ENCODE results near the gene NSUN7. TPM values are rescaled to one million over a fixed set of nuclear protein-coding genes. Genes with fewer than 3 reads are reported as not detected.
"Not testable (repeated sequence)": the region's sequence is repeated elsewhere in the genome, so short reads cannot be mapped to it uniquely, and the experiment has no call there.

NSUN7 gene
- total and polyA plus RNA-seq, 4 donors: 0.21 to 4.5 (median 1.3) TPM

DNA sequence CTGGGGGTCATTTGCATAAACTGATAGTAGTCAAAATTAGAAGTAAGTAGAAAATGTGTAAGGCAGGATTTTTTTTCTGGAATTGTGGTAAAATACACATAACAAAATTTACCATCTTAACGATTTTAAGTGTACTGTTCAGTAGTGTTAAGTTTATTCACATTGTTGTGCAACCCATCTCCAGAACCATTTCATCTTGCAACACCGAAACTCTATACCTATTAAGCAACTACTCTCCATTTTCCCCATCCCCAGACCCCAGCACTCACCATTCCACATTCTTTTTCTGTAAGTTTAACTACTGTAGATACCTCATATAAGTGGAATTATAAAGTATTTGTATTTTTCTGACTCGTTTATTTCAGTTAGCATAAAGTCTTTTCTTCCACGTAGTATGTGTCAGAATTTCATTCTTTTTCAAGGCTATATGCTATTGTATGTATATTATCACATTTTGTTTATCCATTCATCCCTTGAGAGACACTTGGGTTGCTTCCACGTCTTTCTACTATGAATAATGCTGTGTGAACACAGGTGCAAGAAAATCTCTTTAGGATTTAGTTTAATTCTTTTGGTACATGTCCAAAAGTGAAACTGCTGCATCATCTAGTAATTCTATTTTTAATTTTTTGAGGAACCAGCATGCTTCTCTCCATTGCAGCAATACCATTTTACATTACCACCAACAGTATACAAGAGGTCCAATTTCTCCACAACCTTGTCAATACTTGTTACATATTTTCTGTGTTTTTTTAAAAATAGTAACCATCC lies 39.1 kb upstream of the NSUN7 start:
- Histone ChIP-seq H3K9ac (ENCODE audit: low read depth in 1 of 2, low read length in 2 of 2) (no peak overlapping the region), H3K4me3 (ENCODE audit: low read depth in 1 of 3, low read length in 3 of 3) (no peak overlapping the region), H3K36me3 (ENCODE audit: control insufficient read depth in 4 of 4, insufficient read depth in 3 of 4, low read depth in 1 of 4, low read length in 3 of 4) (no peaks in the 10 kb centered on the region), H3K9me3 (ENCODE audit: control insufficient read depth in 4 of 4, low read length in 3 of 4) (no peaks in the 10 kb centered on the region), H3K27ac (ENCODE audit: low read depth in 1 of 2, low read length in 2 of 2) (no peak overlapping the region), H3K4me1 (ENCODE audit: control insufficient read depth in 4 of 4, insufficient read depth in 4 of 4, low read length in 3 of 4) (peaks cover 0 to 3% (median 0%) of the 10 kb centered on the region in 4 donors), H3K27me3 (ENCODE audit: control insufficient read depth in 4 of 4, insufficient read depth in 4 of 4, low read length in 3 of 4) (no peaks in the 10 kb centered on the region)
- WGBS: 55% methylated on average over 5 of the region's 5 CpGs
- no peak for DNase-seq (ENCODE audit: low spot score)
- TF ChIP-seq RAD21 (IDR thresholded peaks at IDR 0.05) (peak in 1 of 2 donors; percentile 4), YY1 (IDR thresholded peaks at IDR 0.05) (peak; percentile 39), SP1 (IDR thresholded peaks at IDR 0.05) (no peak)

DNA sequence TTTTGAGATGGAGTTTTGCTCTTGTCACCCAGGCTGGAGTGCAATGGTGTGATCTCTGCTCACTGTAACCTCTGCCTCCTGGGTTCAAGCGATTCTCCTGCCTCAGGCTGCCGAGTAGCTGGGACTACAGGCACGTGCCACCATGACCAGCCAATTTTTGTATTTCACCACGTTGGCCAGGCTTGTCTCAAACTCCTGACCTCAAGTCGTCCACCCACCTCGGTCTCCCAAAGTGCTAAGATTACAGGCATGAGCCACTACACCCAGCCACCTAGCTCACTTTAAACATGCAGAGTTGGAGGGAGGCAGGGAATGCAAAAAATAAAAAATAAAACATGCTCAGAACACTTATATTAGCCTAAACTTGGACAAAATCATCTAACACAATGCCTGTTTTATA lies 36.8 kb upstream of the NSUN7 start:
- not testable (repeated sequence) for H3K9ac ChIP-seq (ENCODE audit: low read depth in 1 of 2, low read length in 2 of 2); DNase-seq (ENCODE audit: low spot score); H3K27me3 ChIP-seq (ENCODE audit: control insufficient read depth in 4 of 4, insufficient read depth in 4 of 4, low read length in 3 of 4); H3K9me3 ChIP-seq (ENCODE audit: control insufficient read depth in 4 of 4, low read length in 3 of 4); H3K36me3 ChIP-seq (ENCODE audit: control insufficient read depth in 4 of 4, insufficient read depth in 3 of 4, low read depth in 1 of 4, low read length in 3 of 4); H3K4me3 ChIP-seq (ENCODE audit: low read depth in 1 of 3, low read length in 3 of 3); H3K27ac ChIP-seq (ENCODE audit: low read depth in 1 of 2, low read length in 2 of 2); H3K4me1 ChIP-seq (ENCODE audit: control insufficient read depth in 4 of 4, insufficient read depth in 4 of 4, low read length in 3 of 4)
- 73% methylated on average over 6 of the region's 6 CpGs for WGBS
- TF ChIP-seq RXRA (IDR thresholded peaks at IDR 0.05): peak in 1 of 2 donors; percentile 10

DNA sequence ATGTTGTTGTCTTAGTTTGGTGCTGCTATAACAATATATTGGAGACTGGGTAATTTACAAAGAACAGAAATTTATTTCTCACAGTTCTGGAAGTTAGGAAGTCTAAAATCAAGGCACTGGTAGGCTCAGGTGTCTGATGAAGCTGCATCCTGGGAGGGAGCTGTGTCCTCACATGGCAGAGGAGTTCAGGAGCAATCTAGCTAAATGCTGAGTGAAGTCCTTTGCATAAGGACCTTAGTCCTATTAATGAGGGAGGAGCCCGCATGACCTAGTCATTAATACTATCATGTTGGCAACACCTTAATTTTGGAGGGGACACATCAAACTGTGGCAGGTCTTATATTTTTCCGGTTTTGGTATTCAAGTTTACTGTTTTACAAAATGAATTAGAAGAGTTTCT lies 36.0 kb upstream of the NSUN7 start:
- Histone ChIP-seq H3K4me3 (ENCODE audit: low read depth in 1 of 3, low read length in 3 of 3) (no peak overlapping the region), H3K36me3 (ENCODE audit: control insufficient read depth in 4 of 4, insufficient read depth in 3 of 4, low read depth in 1 of 4, low read length in 3 of 4) (no peaks in the 10 kb centered on the region), H3K27me3 (ENCODE audit: control insufficient read depth in 4 of 4, insufficient read depth in 4 of 4, low read length in 3 of 4) (no peaks in the 10 kb centered on the region), H3K9ac (ENCODE audit: low read depth in 1 of 2, low read length in 2 of 2) (no peak overlapping the region), H3K27ac (ENCODE audit: low read depth in 1 of 2, low read length in 2 of 2) (no peak overlapping the region), H3K9me3 (ENCODE audit: control insufficient read depth in 4 of 4, low read length in 3 of 4) (no peaks in the 10 kb centered on the region), H3K4me1 (ENCODE audit: control insufficient read depth in 4 of 4, insufficient read depth in 4 of 4, low read length in 3 of 4) (peaks cover 2 to 6% (median 4%) of the 10 kb centered on the region in 4 donors)
- no peak for DNase-seq (ENCODE audit: low spot score)
- TF ChIP-seq, protein P1, sequence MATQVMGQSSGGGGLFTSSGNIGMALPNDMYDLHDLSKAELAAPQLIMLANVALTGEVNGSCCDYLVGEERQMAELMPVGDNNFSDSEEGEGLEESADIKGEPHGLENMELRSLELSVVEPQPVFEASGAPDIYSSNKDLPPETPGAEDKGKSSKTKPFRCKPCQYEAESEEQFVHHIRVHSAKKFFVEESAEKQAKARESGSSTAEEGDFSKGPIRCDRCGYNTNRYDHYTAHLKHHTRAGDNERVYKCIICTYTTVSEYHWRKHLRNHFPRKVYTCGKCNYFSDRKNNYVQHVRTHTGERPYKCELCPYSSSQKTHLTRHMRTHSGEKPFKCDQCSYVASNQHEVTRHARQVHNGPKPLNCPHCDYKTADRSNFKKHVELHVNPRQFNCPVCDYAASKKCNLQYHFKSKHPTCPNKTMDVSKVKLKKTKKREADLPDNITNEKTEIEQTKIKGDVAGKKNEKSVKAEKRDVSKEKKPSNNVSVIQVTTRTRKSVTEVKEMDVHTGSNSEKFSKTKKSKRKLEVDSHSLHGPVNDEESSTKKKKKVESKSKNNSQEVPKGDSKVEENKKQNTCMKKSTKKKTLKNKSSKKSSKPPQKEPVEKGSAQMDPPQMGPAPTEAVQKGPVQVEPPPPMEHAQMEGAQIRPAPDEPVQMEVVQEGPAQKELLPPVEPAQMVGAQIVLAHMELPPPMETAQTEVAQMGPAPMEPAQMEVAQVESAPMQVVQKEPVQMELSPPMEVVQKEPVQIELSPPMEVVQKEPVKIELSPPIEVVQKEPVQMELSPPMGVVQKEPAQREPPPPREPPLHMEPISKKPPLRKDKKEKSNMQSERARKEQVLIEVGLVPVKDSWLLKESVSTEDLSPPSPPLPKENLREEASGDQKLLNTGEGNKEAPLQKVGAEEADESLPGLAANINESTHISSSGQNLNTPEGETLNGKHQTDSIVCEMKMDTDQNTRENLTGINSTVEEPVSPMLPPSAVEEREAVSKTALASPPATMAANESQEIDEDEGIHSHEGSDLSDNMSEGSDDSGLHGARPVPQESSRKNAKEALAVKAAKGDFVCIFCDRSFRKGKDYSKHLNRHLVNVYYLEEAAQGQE (IDR thresholded peaks at IDR 0.05): no peak
- TF ChIP-seq HNF4A (conservative IDR thresholded peaks at IDR 0.05) (no peak), FOXA2 (IDR thresholded peaks at IDR 0.05) (no peak), JUND (IDR thresholded peaks at IDR 0.05) (no peak), NR2F2 (IDR thresholded peaks at IDR 0.05) (no peak), YY1 (IDR thresholded peaks at IDR 0.05) (no peak), EGR1 (IDR thresholded peaks at IDR 0.05; ENCODE audit: low read depth in 2 of 2) (no peak), TAF1 (conservative IDR thresholded peaks at IDR 0.05) (no peak), GABPA (IDR thresholded peaks at IDR 0.05 in 1 of 2, conservative IDR thresholded peaks at IDR 0.05 in 1 of 2) (no peak), FOXA1 (IDR thresholded peaks at IDR 0.05) (no peak)
- TF ChIP-seq, protein P2, sequence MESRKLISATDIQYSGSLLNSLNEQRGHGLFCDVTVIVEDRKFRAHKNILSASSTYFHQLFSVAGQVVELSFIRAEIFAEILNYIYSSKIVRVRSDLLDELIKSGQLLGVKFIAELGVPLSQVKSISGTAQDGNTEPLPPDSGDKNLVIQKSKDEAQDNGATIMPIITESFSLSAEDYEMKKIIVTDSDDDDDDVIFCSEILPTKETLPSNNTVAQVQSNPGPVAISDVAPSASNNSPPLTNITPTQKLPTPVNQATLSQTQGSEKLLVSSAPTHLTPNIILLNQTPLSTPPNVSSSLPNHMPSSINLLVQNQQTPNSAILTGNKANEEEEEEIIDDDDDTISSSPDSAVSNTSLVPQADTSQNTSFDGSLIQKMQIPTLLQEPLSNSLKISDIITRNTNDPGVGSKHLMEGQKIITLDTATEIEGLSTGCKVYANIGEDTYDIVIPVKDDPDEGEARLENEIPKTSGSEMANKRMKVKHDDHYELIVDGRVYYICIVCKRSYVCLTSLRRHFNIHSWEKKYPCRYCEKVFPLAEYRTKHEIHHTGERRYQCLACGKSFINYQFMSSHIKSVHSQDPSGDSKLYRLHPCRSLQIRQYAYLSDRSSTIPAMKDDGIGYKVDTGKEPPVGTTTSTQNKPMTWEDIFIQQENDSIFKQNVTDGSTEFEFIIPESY (IDR thresholded peaks at IDR 0.05): no peak
- WGBS: 97% methylated on average over 2 of the region's 2 CpGs
